ENCODE results near the gene LHX3.

LHX3 gene

DNA sequence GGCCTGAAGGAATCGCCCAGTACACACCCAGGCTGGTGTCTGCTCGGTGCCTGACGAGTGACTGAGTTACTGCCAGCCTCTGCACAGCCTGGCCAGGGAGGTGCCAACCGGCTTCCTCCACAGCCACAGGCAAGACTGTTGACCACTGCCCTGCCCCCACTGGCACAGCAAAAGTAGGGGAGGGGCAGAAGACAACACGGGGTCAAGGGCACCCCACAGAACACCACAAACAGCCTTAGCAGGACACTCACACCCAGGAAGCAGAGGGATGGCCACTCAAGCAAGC, 722 bp upstream of the LHX3 start:
- no peak for DNase-seq

DNA sequence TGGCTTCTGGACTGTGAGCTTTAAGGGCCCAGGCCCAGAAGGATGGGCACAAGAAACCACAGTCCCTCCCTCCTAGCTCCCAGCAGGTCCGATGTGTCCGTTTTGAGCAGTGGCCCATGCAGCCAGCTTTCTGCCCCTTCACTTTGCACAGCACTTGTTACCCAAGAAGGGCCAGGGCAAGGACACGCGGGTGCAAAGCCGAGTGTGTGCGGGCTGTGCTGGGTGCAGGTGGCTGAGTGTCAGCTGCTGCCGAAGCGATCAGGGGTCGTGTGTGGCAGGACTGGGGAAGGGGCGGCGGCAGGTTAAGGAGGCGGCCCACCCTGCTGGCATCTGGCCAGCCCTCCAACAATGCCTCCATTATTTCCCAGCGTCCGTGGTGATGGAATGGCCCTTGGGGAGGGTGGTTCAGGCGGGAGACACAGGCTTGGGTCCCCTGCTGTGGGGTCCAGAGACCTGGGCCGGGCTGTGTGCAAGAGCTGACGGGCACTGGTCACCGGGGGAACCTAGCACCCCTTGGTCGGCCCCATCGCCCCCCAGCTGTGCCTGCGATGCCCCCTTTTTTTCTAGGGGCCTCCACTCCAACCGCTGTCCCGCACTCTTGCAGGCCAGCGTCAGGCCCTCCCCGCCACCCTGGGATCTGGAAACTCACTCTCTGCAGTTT, 653 bp downstream of the LHX3 start:
- no peak for DNase-seq

DNA sequence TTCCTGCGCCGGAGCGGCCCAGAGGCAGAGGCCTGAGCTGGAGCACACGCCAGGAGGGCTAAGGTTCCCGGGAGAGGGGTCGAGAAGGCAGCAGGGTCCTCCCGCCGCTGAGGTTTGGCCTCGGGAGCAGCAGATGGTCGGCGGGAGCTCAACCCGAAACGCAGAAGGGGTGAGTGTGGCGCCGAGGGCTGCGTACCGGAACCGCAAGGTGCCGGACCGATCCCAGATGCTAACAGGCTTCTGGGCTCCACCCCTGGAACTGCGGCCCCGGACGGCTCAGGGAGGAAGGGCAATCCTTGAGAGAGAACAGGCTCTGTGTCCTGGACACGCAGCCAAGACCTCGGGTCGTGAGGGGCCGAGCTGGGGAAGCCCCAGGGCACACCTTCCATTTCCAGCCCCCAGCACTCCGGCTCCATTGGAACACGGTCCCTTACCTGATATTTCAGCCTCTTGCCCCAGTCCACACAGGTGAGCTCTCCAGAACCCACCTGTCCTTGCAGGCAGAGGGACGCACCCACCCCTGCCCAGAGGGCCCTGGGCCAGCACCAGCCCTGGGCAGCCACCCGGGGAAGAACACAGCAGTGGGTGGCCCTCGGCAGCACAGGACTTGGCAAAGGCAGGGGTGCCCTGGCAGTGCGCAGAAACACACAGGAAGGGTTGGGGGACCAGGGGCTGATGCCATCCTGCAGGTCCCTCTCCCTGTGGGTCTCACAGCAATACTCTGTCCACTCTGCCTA, 1.4 kb downstream of the LHX3 start:
- DNase-seq = no peak

DNA sequence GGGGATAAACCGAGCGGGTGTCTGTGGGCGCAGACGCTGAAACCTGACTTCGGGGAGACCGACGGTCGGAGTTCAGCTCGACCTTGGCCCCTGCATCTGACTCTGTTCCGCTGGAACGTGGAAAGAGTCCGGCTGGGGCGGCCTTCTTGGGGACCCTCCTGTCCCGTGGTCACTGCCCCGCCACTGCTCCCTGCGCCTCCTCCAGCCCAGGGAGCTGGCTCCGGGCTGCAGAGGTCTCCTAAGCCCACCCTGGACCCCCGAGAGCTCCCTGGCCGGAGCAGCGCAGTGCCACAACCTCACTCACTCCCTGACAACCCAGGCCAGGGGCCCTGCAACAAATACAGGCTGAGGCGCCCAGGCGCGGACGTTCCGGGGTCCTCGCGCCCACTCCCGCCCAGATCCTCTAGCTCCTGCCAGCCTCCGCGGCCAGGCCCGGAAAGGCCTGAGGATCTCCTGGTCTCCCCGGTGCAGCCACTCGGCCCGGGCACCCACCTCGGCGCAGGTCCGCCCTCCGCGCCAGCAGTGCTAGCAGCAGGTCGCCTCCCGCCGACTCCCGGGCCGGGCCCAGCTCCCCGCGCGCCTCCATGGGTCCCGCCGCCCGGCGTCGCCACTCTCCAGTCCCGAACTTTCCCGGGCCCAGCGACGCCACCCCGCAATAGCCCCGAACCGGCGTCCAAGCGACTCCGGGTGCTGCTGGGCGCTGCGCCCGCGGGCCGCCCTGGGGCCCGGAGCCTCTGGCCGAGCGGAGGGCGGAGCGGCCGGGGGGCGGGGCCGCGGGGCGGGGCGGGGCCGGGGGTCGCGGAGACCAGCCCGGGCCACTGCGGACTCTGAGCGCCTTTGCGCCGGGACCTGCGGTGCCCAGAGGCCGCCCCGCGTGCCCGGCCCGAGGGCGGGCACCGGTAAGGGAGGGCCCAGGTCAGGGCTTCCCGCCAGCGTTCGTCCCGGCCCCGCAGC, 2.2 kb downstream of the LHX3 start:
- DNase-seq = no peak

DNA sequence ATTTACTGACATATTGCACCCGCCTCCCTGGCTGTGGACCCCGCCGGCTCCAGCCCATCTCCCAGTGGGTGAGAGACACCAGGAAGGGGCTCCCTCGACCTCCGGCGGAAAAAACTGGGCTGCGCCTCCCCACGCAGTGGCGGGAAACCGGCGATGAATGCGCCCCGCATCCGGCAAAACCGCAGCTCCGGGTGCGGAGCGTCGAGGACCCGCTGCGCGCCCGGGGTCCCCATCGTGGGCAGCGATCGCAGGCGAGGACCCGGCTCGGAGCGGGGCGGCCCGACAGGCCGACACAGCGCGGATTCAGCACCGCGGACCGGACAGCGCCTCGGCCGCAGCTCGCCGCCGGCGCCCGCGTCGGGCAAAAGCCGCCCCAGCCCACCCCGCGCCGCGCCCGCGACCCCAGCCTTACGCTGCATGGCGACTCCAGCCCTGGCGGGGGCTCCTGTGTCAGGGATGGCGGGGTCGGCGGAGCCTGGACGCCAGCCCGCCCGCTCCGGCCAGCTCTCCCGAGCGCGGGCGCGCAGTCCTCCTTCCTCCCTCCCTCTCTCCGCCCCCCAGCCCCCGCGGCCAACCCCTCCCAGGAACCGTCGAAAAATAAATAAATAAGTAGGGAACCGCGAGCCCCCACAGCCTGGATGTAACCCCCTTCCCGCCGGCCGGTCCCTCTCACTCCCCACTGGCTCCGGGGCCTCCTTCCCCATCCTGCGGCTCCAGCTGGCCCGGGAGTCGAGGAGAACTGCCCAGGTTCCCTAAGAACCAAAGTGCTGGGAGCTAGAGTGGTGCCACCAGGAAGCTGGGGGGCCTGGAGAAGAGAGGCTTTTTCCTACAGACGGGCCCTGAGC, 3.1 kb downstream of the LHX3 start:
- no peak for DNase-seq

DNA sequence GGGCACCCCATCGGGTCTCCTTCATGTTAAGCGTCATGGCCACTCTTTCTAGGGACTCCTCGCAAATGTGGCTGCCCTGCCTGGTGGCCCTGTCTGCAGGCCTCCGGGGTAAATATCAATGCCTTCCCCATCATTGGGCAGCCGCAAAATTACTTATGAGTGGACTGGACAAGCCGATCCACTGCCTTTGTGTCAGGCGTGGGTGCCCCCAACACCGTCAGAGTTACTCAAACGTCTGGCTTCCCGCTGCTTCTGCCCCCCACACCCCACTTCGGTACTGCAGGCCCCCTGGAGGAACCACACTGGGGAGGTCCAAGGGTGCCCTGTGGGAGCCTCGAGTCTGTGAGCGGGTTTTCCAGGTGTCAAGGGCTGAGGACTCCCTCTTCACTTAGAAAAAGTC, 3.8 kb downstream of the LHX3 start:
- DNase-seq = no peak

DNA sequence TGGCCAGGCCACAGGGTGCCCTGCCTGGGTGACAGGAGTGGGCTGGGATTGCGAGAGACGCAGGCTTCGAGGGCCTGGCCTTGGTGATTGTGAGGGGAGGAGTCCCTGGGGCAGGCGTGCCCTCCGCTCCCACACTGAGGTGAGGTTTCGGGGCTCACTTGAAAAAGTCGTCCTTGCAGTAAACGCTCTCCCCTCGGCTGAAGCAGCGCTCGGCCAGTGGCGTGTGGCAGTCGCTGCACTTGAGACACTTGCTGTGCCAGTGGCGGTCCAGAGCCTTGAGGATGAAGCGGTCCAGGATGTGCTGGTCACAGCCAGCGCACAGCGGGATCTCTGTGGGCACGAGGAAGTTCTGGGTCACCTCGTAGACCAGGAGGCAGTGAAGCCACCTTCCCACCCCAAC, 4.5 kb downstream of the LHX3 start:
- DNase-seq = no peak

DNA sequence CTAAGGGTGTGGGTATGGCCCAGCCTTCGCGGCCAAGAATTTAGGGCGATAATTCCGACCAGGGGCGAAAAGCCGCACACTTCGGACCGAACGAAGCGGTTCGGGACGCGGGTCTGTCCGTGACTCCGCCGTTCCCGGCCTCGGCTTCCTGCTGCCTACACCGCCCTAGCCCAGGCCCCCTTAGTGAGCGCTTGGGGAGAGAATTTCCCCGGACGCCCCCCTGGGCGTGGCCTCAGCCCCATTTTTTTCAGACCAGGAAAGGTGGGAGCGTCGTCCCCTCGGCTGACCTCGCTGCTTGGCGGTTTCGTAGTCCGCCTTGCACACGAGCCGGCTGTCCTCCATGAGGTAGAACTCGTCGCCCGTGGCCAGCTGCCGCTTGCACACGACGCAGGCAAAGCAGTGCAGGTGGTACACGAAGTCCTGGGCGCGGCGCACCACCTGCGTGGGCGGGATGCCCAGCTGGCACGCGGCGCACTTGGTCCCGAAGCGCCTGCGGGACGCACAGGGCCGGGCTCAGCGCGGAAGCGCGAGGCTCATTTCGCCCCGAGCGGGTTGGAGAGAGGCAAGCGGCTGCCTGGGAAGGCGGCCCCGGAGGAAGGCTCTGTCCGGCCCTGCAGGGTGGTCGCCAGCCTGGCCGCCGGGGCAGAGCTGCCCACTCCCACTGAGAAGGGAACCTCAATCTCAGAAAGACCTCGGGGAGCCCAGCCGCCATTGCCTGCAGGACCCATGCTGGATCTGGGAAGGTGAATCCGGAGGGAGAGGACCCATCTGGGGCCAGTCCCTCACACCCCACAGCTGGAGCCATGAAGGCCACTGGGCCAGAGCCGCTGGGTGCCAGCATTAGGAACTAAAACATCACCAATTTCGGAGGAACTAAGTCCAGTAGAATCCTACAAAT, 5.3 kb downstream of the LHX3 start:
- no peak for DNase-seq

DNA sequence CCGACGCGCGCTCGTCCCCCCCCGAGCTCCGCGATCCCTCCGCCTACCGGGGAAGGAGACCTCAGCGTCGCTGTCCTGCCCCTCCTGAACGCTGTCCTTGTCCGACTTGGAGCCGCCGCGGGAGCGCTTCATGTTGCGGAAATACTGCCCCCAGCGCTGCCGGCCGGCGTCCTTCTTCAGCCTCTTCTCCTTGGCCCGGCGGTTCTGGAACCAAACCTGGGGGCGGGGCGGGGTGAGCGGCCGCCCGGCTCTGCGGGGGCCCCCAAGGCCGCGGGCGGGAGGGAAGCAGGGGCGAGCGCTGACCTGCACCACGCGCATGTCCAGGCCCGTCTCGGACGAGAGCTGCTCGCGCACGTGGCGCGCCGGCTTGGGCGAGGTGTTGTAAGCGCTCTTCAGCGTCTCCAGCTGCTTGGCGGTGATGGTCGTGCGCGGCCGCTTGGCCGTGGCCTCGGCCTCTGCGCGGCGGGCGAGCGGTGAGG, 6.3 kb downstream of the LHX3 start:
- no peak for DNase-seq

DNA sequence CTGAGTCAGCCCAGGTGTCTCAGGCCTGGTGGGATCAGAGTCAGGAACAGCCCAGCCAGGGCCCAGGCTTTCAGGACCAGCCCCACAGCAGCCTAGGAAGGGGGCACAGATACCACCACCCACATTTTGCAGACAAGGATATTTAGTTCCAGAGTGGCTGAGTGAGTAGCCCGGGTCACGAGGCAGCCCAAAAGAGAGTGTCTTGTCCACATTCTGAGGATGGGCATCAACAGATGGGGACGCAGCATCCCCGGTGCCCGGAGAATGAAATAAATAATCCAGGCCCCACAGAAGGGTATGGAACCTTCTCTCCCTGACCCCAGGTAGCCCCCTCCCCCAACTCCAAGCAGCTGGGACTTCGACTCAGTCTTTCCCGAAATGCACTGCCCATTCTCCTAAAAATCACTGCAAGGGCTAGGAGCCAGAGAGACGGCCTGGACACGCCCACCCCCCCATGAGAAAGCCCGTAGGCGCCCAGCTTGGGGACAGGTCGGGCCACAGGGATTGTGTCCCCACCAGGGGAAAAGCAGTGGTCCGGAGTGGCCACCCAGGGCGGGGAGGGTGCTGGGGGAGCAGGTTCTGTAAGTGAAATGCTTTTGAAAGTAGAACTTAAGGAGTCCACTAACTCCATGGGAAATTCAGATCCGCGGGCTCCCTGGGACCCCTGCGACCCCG, 6.9 kb downstream of the LHX3 start:
- no peak for DNase-seq

DNA sequence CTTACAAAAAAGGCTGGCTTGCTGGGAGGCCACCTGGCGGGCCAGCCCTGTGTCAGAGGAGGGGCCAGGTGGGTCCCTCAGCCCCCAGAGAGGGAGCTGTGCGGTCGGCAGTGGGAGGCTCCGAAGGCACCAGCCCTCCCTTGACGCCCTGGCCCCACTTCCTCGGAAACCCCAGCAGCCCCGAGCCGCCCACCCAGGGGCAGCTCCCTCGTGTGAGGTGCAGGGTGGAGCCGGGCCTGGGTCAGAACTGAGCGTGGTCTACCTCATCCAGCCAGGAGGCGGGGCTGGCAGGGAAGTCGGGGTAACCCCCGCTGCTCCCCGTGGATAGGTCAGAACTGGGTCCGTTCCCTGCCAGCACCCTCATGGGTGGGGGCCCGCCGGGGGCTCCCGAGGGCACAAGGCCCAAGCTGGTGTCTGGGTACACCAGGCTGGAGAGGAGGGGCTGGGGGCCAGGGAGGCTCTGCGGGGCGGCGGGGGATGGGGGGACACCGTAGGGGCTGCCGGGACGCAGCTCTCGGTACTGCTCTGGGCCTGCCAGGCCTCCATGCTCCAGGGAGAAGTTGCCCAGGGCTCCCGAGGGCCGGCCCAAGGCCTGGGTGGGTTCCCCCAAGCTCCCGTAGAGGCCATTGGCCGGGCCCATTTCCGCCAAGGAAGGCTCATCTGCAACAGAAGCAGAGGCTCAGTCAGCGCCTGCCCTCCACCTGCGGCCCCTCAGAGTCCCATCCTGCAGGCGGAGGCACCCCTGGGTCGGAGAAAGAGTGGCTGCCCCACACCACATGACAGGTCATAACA, 7.6 kb downstream of the LHX3 start:
- no peak for DNase-seq

DNA sequence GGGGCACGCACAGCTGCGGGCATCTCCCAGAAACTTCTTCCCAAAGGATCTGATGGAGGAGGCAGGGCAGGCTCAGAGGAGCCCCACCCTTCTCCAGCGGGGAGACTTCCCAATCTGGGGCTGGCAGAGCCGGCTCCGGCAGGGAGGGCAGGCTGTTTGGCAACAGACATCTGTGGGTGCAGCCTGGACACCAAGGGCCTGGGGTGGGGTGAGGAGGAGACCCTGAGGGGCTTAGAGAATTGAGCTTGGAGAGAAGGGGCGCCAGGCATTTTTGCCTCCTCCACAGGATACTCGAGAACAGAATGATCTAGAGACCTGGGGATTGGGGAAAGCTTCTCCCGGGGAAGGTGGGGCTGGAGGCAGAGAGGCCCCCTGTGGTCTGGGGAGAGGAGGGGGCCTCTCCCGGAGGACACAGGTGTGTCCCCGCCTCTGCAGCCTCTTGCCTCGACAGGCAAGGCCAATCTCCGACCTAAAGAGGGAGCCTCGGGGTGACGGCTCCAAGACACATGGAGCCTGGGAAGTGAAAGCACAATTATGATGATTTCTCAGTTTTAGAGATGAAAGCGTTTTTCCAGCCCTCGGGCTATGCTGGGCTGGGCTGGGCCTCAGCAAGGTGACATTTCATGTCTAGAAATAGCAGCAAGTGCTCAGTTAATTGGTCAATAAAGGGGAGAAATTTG, 8.4 kb downstream of the LHX3 start:
- no peak for DNase-seq

DNA sequence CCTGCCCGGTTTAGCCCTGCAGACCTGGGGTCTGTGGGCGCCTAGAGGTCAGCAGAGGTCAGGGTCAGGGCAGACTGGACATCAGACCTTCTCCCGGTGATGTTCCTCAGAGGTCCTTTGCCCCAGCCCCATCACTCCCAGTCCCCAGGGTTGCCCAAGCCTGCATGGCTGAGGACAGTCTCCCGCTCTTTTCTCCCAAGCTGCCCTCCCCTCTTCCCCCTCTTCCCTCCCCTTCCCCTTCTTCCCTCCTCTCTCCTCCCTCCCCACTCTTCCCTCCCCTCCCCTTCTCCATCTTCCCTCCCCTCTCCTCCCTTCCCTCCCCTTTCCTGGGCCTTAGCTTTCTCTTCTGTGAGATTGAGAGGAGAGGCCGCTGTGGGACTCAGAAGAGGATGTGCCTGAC, 10.4 kb downstream of the LHX3 start:
- DNase-seq = no peak

DNA sequence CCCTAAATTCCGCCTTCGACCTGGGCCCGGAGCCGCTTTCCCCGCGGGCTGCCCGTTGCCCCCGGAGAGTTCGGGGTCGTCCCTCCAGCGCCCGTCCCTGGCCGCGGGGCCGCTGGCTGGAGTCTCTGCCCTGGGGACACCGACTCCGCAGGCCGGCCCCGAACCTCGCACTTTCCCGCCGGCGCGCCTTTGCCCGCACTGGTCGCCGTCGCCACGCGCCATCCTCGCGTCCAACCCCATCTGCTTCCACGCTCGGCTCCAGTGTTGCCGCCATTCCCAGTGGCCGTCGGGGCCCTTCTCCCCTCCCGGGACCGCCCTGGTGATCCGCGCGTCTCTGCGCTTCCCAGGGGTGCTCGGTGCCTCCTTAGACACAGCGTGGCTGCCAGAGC, 11.0 kb downstream of the LHX3 start:
- no peak for DNase-seq

DNA sequence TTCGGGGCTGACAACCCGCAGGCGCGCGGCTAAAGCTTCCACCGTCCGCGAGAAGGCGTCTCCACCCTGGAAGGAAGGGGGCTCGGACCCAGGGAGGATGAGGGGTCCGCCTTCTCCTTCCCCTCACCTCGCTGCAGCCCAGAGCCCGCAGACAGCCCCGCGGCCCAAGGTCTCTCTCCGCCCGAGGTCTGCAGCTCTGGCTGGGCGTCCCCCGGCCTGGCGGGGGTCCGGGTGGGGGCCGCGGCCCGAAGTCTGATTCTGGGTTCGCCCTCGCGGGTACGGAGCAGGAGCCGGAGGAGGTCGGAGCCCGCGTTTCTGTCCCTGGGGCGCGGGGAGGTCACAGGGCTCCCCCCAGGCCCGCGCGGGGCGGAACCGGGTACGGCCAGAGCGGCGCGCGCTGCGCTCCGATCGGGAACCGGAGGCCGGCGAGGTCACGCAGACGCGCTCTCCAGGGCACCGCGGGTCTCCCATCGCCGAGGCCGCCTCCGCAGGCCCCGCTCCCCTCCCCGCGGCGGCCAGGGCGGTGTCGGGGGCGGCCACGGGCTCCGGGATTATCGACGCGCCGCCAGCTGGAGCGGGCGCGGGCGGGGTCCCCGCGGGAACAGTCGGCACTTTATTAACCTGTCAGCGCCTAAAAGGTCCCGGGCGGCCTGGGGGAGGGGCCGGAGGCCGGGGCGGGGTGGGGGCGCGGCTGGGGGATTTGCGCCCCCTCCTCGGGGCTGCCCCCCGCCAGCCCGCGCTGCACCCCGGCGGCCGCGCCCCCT, 11.6 kb downstream of the LHX3 start:
- DNase-seq = no peak

DNA sequence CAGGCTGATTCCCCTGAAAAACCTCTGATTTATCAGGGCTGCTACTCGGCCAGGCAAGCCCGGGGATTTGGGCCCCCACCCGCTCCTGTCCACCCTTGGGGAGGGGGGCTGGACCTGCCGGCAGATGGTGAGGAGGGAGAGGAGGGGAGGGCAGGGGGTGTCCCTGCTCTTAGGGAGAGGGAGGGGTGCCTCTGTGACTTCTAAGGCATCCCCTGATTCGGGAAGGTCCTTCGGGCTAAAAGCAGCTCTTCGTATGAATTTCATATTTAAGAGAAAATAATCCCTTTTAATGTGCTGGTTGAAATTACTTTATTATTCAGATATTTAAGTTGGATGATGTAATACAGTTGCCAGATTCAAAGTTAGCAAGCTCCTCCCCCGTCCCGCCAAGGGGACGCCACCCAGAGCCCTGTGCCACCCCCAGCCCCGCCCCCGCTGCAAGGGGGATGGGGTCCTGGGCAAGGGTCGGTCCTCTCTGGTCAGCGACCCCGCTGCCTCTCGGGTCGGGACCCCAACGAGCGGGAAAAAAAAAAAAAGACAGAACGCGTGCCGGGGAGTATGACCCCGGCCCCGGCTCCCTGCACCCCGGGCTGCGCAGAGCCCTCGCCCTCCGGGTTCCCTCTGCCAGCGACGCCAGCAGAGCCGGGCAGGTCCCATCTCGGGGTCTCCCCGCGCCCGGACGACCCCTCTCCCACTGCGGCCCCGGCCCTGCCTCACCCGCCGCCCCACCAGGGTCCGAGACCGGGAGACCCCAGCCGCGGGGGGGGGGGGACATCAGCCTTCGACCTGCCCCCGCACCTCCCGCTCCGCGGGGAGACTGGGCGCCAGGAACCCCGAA, 12.4 kb downstream of the LHX3 start:
- DNase-seq = no peak

DNA sequence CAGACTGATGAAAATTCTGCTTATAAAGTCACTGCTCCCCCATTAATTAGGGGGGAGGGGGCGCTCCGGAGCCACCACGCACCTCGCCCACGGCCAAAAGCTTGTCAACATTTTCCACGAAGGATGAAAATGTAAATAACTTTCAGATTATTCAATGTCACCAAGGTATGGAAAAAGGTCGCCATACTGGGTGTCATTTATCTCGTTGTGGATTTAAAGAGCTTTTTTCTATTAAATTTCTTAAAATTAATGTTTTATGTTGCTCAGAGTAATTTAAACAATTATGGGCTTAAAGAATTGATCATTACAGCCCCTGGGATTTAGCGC, 13.0 kb downstream of the LHX3 start:
- DNase-seq = no peak
